Neuronal stem cell (in vitro differentiated cells): ENCODE data around the gene BORA.

Experiments used
- DNase-seq: peaks from one replicate; pipeline ENCODE4 v3.0.0-alpha.2; 2013; ENCODE audit warnings: low spot score
- H2AFZ ChIP-seq: one replicate; pipeline ENCODE4 v1.6.1; 2013; ENCODE audit warnings: mild to moderate bottlenecking, low read length, inconsistent platforms
- H2AK5ac ChIP-seq: 2 replicates; pipeline ENCODE4 v1.6.1; 2013; ENCODE audit warnings: low read depth, mild to moderate bottlenecking, inconsistent platforms, low read length, moderate library complexity, mixed read lengths
- H2BK120ac ChIP-seq: 2 replicates; pipeline ENCODE4 v1.6.1; 2013; ENCODE audit warnings: low read depth, mild to moderate bottlenecking, inconsistent platforms, low read length, moderate library complexity, mixed read lengths
- H2BK12ac ChIP-seq: one replicate; pipeline ENCODE4 v1.6.1; 2013; ENCODE audit warnings: low read length, inconsistent platforms
- H2BK15ac ChIP-seq: 2 replicates; pipeline ENCODE4 v1.6.1; 2013; ENCODE audit warnings: mild to moderate bottlenecking, low read length, inconsistent platforms, mixed read lengths
- H2BK5ac ChIP-seq: one replicate; pipeline ENCODE4 v1.6.1; 2013; ENCODE audit warnings: inconsistent platforms, mild to moderate bottlenecking, low read length, moderate library complexity
- H3K14ac ChIP-seq: one replicate; pipeline ENCODE4 v1.6.1; 2013; ENCODE audit warnings: low read length, inconsistent platforms
- H3K18ac ChIP-seq: 2 replicates; pipeline ENCODE4 v1.6.1; 2013; ENCODE audit warnings: low read length, inconsistent platforms
- H3K23ac ChIP-seq: 2 replicates; pipeline ENCODE4 v1.6.1; 2013; ENCODE audit warnings: low read depth, mild to moderate bottlenecking, mixed read lengths, low read length, inconsistent platforms; ENCODE audit not compliant: poor library complexity
- H3K27ac ChIP-seq: replicated peaks from 3 replicates; pipeline ENCODE4 v1.5.1; 2013; ENCODE audit warnings: low read length, inconsistent platforms
- H3K27me3 ChIP-seq, 3 experiments: 2 replicates each; pipeline ENCODE4 v1.6.1; 2013; ENCODE audit warnings: low read length in 3 of 3, mild to moderate bottlenecking in 2 of 3, inconsistent platforms in 1 of 3, low read depth in 1 of 3, mixed read lengths in 1 of 3, moderate library complexity in 1 of 3; ENCODE audit not compliant: control insufficient read depth in 3 of 3, insufficient read depth in 3 of 3
- H3K36me3 ChIP-seq, 2 donors: replicated peaks in 1 of 2; 2 replicates each; pipeline ENCODE4 v1.6.1; 2013; ENCODE audit warnings: low read length in 2 of 2; ENCODE audit not compliant: control insufficient read depth in 2 of 2, insufficient read depth in 2 of 2
- H3K4ac ChIP-seq: 2 replicates; pipeline ENCODE4 v1.6.1; 2013; ENCODE audit warnings: inconsistent platforms, mild to moderate bottlenecking, low read length, moderate library complexity
- H3K4me1 ChIP-seq, 2 donors: 1 replicate in 1 of 2; 2 replicates in 1 of 2; pipeline ENCODE4 v1.6.1; 2013; ENCODE audit warnings: low read length in 2 of 2, low read depth in 1 of 2; ENCODE audit not compliant: control insufficient read depth in 2 of 2, insufficient read depth in 1 of 2
- H3K4me2 ChIP-seq: one replicate; pipeline ENCODE4 v1.6.1; 2013; ENCODE audit warnings: mild to moderate bottlenecking, low read length, inconsistent platforms; ENCODE audit not compliant: insufficient read depth, poor library complexity, severe bottlenecking
- H3K4me3 ChIP-seq, 2 donors: 2 replicates each; pipeline ENCODE4 v1.5.1; 2013; ENCODE audit warnings: low read length in 2 of 2, mild to moderate bottlenecking in 2 of 2, inconsistent platforms in 1 of 2, moderate library complexity in 1 of 2
- H3K79me1 ChIP-seq: one replicate; pipeline ENCODE4 v1.6.1; 2013; ENCODE audit warnings: low read depth, mild to moderate bottlenecking, inconsistent platforms, low read length, moderate library complexity
- H3K9ac ChIP-seq: one replicate; pipeline ENCODE4 v1.6.1; 2013; ENCODE audit warnings: mild to moderate bottlenecking, low read depth, low read length, inconsistent platforms; ENCODE audit not compliant: poor library complexity
- H3K9me3 ChIP-seq, 2 donors: replicated peaks in 1 of 2; 2 replicates each; pipeline versions ENCODE3 to v1.6.1; 2013; ENCODE audit warnings: low read length in 2 of 2, mild to moderate bottlenecking in 2 of 2, inconsistent platforms in 1 of 2, low read depth in 1 of 2, mixed read lengths in 1 of 2, moderate library complexity in 1 of 2; ENCODE audit not compliant: control insufficient read depth in 2 of 2, insufficient read depth in 1 of 2
- H4K8ac ChIP-seq: one replicate; pipeline ENCODE4 v1.6.1; 2013; ENCODE audit warnings: low read depth, mild to moderate bottlenecking, inconsistent platforms, low read length, moderate library complexity
- H4K91ac ChIP-seq: one replicate; pipeline ENCODE4 v1.6.1; 2013; ENCODE audit warnings: low read length, low read depth, mild to moderate bottlenecking, inconsistent platforms; ENCODE audit not compliant: poor library complexity
- WGBS, 2 donors: extraction: QIAGEN DNeasy Blood & Tissue Kit; methylation state at CpG; one replicate each; pipeline ENCODE4 v1.1.7; 2013; ENCODE audit warnings: missing lambda C conversion rate in 2 of 2, mixed read lengths in 1 of 2; ENCODE audit not compliant: insufficient read length in 2 of 2, insufficient replicate concordance in 1 of 2; ENCODE audit errors: extremely low coverage in 2 of 2; 5-methylcytosine and 5-hydroxymethylcytosine counted together

The BORA gene

DNA sequence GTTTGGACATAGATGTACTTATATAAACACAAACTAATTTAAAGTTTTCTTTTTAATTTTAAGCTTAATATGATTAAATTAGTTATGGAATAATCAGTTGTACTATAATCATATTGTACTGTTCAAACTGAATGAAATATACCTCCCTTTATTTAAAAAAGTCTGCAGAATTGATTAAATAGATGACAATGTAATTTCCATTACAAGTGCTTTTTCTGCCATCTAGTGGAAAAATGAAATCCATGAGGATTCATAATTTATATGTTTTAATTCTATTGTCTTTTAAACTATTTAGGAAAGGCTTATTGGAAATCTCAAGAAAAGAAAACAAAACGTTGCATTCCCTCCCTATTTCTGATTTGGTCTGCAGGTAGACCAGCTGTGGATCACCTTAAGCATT, 31.1 kb upstream of the BORA start:
- H2BK15ac ChIP-seq: no peak overlapping the region
- no peak for DNase-seq
- no CpG with 5 or more reads among the region's 1 CpG for WGBS, 2 donors

DNA sequence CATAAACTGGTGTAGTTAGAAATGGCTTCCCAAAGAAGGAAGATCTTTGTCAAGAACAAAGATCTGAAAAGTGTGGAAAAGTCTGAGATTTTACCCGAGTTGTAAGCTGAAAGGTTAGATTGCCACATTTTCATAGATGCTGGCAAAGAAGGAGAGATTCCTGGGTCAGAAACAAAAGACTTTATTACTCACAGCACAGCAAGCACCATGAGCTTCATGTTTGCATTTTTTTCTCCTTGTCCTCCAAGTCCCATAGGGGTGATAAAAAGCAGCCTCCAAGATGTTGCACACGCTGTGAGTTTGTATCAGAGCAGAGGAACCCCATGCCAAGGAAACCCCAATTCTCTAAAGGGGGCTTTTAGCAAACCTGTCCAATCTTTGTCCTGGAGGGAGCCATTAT, 29.6 kb upstream of the BORA start:
- no peaks in the 10 kb centered on the region for H3K79me1 ChIP-seq
- no CpG with 5 or more reads among the region's 2 CpGs for WGBS, 2 donors
- no peak overlapping the region for H2AK5ac ChIP-seq
- H2BK120ac ChIP-seq: no peak overlapping the region
- H4K8ac ChIP-seq: no peak overlapping the region
- H3K4ac ChIP-seq: no peak overlapping the region
- H3K4me1 ChIP-seq: no peaks in the 10 kb centered on the region
- H3K36me3 ChIP-seq: no peaks in the 10 kb centered on the region
- H2AFZ ChIP-seq: no peak overlapping the region
- DNase-seq: no peak
- no peak overlapping the region for H3K14ac ChIP-seq
- H2BK5ac ChIP-seq: no peak overlapping the region
- no peak overlapping the region for H3K9ac ChIP-seq
- H3K27me3 ChIP-seq: no peaks in the 10 kb centered on the region
- H3K4me3 ChIP-seq: no peak overlapping the region
- peaks cover 0 to under 1% of the 10 kb centered on the region in 2 donors for H3K9me3 ChIP-seq
- H3K23ac ChIP-seq: no peak overlapping the region
- no peak overlapping the region for H3K18ac ChIP-seq
- H2BK12ac ChIP-seq: no peak overlapping the region
- H2BK15ac ChIP-seq: no peak overlapping the region
- H3K4me2 ChIP-seq: no peak overlapping the region
- H4K91ac ChIP-seq: no peak overlapping the region
- no peak overlapping the region for H3K27ac ChIP-seq

More for the DNA sequence above, 31.1 kb upstream of the BORA start:
- Histone ChIP-seq H4K91ac (no peak overlapping the region), H2BK120ac (no peak overlapping the region), H3K14ac (no peak overlapping the region), H3K27me3 (no peaks in the 10 kb centered on the region), H3K9me3 (peaks cover 0 to 10% of the 10 kb centered on the region in 2 donors), H3K36me3 (no peaks in the 10 kb centered on the region), H2BK5ac (no peak overlapping the region), H4K8ac (no peak overlapping the region), H2BK12ac (no peak overlapping the region), H3K4ac (no peak overlapping the region), H3K9ac (no peak overlapping the region), H3K79me1 (no peaks in the 10 kb centered on the region), H3K4me3 (no peak overlapping the region), H3K23ac (no peak overlapping the region), H3K4me1 (no peaks in the 10 kb centered on the region), H3K18ac (no peak overlapping the region), H2AK5ac (no peak overlapping the region), H3K4me2 (no peak overlapping the region), H3K27ac (no peak overlapping the region), H2AFZ (no peak overlapping the region)

DNA sequence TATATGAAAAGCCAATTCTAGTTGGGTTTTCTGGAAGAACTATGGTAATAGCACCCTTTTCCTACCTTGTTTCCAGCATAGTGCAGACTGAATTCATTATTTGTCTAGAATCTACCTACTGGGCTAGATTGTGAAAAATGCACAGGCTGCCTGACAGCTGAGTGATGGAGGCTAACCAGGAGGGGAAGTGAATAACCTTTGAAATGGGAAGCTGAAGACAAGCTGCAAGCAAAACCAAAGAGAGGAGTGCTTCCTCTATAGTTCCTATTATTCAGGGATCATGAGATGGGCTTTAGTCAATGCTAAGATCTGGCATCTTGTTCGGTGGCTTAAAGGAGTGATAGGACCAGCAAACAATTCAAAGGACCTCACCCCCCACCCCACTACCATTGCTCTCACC, 27.2 kb upstream of the BORA start:
- Histone ChIP-seq H3K14ac (no peak overlapping the region), H3K9me3 (no peaks in the 10 kb centered on the region), H2BK12ac (no peak overlapping the region), H2BK120ac (no peak overlapping the region), H3K79me1 (no peaks in the 10 kb centered on the region), H3K36me3 (no peaks in the 10 kb centered on the region), H2AFZ (no peak overlapping the region), H2BK15ac (no peak overlapping the region), H3K23ac (no peak overlapping the region), H4K91ac (no peak overlapping the region), H3K4me1 (no peaks in the 10 kb centered on the region), H3K27ac (no peak overlapping the region), H2BK5ac (no peak overlapping the region), H3K18ac (no peak overlapping the region), H3K4me2 (no peak overlapping the region), H3K4me3 (no peak overlapping the region), H3K4ac (no peak overlapping the region), H4K8ac (no peak overlapping the region), H3K27me3 (no peaks in the 10 kb centered on the region), H3K9ac (no peak overlapping the region), H2AK5ac (no peak overlapping the region)
- no peak for DNase-seq
- WGBS, 2 donors: no CpG with 5 or more reads among the region's 1 CpG

DNA sequence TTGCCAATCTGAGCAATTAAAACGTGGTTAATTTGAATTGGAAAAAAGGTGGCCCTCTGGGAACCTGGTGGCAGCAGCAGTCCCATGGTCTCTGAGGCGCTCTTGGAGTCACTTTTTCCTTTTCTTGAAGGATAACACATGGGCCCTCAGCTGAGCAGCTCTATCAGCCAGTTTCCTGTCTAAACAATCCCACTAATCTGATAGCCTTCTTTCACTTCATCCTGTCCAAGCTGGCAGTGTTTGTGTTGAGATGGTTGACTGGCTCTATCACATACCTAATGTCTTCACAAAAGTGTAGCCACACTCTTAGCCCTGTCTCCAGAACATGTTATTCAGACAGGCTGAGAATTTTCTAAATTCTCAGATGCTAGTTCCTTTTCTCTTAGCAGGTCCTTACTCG, 10.9 kb upstream of the BORA start:
- no CpG with 5 or more reads among the region's 3 CpGs for WGBS, 2 donors

More for the DNA sequence above, 10.9 kb upstream of the BORA start:
- Histone ChIP-seq H3K14ac (no peak overlapping the region), H2BK5ac (no peak overlapping the region), H3K4me3 (no peak overlapping the region), H2BK120ac (no peak overlapping the region), H2BK12ac (no peak overlapping the region), H3K36me3 (peaks cover 23 to 100% of the 10 kb centered on the region in 2 donors), H4K8ac (no peak overlapping the region), H3K4me2 (no peak overlapping the region), H2AK5ac (no peak overlapping the region), H4K91ac (no peak overlapping the region), H3K4me1 (no peaks in the 10 kb centered on the region), H3K9me3 (peaks cover 13 to 51% of the 10 kb centered on the region in 2 donors), H2AFZ (no peak overlapping the region), H3K79me1 (peaks cover 3% of the 10 kb centered on the region), H3K23ac (no peak overlapping the region), H3K27me3 (no peaks in the 10 kb centered on the region), H3K27ac (no peak overlapping the region), H2BK15ac (no peak overlapping the region), H3K18ac (no peak overlapping the region), H3K9ac (no peak overlapping the region), H3K4ac (no peak overlapping the region)
- no peak for DNase-seq
